Mesendoderm (in vitro differentiated cells): Measurements from ENCODE around the gene ABAT. TPM values are rescaled to one million over a fixed set of nuclear protein-coding genes. Genes with fewer than 3 reads are reported as not detected.

Experiments used
- DNase-seq: peaks from one replicate; pipeline ENCODE4 v3.0.0; 2013
- H2AK5ac ChIP-seq: 2 replicates; pipeline ENCODE4 v1.6.1; 2013; ENCODE audit warnings: low read length, inconsistent platforms
- H2BK120ac ChIP-seq: 2 replicates; pipeline ENCODE4 v1.6.1; 2013; ENCODE audit warnings: low read depth, mild to moderate bottlenecking, low read length, moderate library complexity, mixed read lengths
- H2BK15ac ChIP-seq: replicated peaks from 2 replicates; pipeline ENCODE4 v1.6.1; 2013; ENCODE audit warnings: low read depth, mild to moderate bottlenecking, moderate library complexity
- H2BK5ac ChIP-seq: 2 replicates; pipeline ENCODE4 v1.6.1; 2013; ENCODE audit warnings: low read length, inconsistent platforms
- H3K18ac ChIP-seq: 2 replicates; pipeline ENCODE4 v1.6.1; 2013; ENCODE audit warnings: mild to moderate bottlenecking, low read length, mixed read lengths
- H3K23ac ChIP-seq: one replicate; pipeline ENCODE4 v1.6.1; 2013; ENCODE audit warnings: low read length
- H3K27ac ChIP-seq: 2 replicates; pipeline ENCODE4 v1.5.1; 2013; ENCODE audit warnings: low read depth, mild to moderate bottlenecking, inconsistent platforms, low read length, moderate library complexity
- H3K27me3 ChIP-seq: 2 replicates; pipeline ENCODE4 v1.6.1; 2013; ENCODE audit warnings: low read length, control low read depth, mild to moderate bottlenecking, inconsistent platforms; ENCODE audit not compliant: insufficient read depth, poor library complexity
- H3K36me3 ChIP-seq: 2 replicates; pipeline ENCODE4 v1.6.1; 2013; ENCODE audit warnings: low read length, inconsistent platforms; ENCODE audit not compliant: control insufficient read depth, insufficient read depth
- H3K4ac ChIP-seq: one replicate; pipeline ENCODE4 v1.6.1; 2013; ENCODE audit warnings: low read depth, mild to moderate bottlenecking, low read length, moderate library complexity
- H3K4me1 ChIP-seq: 2 replicates; pipeline ENCODE4 v1.6.1; 2013; ENCODE audit warnings: low read depth, low read length, inconsistent platforms; ENCODE audit not compliant: control insufficient read depth
- H3K4me2 ChIP-seq: 2 replicates; pipeline ENCODE4 v1.6.1; 2013; ENCODE audit warnings: low read length
- H3K4me3 ChIP-seq: 2 replicates; pipeline ENCODE4 v1.5.1; 2013; ENCODE audit warnings: mild to moderate bottlenecking, low read length
- H3K56ac ChIP-seq: one replicate; pipeline ENCODE4 v1.6.1; 2013; ENCODE audit warnings: low read length
- H3K79me1 ChIP-seq: 2 replicates; pipeline ENCODE4 v1.6.1; 2013; ENCODE audit warnings: low read length, inconsistent platforms
- H3K79me2 ChIP-seq: 2 replicates; pipeline ENCODE4 v1.6.1; 2013; ENCODE audit warnings: mild to moderate bottlenecking, low read length; ENCODE audit not compliant: control insufficient read depth, insufficient read depth
- H3K9ac ChIP-seq: 2 replicates; pipeline ENCODE4 v1.6.1; 2013; ENCODE audit warnings: low read length, inconsistent platforms
- H4K5ac ChIP-seq: one replicate; pipeline ENCODE4 v1.6.1; 2013; ENCODE audit warnings: low read length
- H4K8ac ChIP-seq: one replicate; pipeline ENCODE4 v1.6.1; 2013; ENCODE audit warnings: low read depth, mild to moderate bottlenecking, control low read depth, low read length, moderate library complexity
- WGBS: extraction: QIAGEN DNeasy Blood & Tissue Kit; methylation state at CpG from one replicate; pipeline ENCODE4 v1.1.7; 2013; ENCODE audit warnings: low lambda C conversion rate, missing lambda C conversion rate; ENCODE audit not compliant: insufficient coverage; ENCODE audit errors: extremely low coverage; 5-methylcytosine and 5-hydroxymethylcytosine counted together
- polyA plus RNA-seq, 2 experiments: library from polyadenylated mRNA; stranded (reverse); fragments of 200-250 nt; gene quantifications; one replicate each; pipeline ENCODE4 v1.2.3, GENCODE V29; 2013

The ABAT gene
- 2.8 TPM for polyA plus RNA-seq (2013, experiment 1 of 2)
- polyA plus RNA-seq (2013, experiment 2 of 2) = 2.9 TPM

DNA sequence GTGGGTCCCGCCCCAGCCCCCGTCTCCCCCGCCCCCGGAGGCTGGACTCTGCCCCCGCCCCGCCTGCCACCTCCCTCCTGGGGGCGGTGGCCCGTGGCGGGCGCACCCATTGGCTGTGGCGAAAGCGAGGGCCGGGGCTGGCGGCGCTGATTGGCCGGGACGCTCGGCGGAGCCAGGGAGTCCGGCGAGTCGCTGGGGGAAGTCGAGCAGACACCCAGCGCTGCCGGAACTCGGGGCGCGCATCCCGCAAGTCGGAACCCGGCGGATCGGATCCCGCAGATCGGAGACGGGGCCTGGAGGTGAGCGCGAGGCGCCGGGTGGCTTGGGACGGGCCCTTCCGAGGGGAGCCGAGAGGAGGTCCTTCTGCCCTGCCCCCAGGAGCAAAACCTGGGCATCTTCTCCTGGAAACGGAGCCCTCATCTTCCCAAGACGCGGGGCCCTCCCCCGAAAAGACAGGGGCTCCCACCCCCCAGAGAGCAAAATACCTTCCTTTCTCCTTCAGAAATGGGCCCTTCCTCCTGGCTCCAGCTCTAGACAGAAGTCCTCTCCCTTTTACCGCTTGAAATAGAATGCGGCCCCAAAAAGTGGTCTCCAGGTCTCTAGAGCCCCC is at the start of gene ABAT:
TSS of gene ABAT (plus strand) at position 205 of the 610 bp plus-strand sequence. CDS start 61,123 bp downstream, outside the sequence.
- Histone ChIP-seq H2BK5ac (no peak within 1 kb of the TSS), H3K56ac (peak within 1 kb of the TSS; percentile 83), H4K5ac (no peak within 1 kb of the TSS), H3K4me3 (peak within 1 kb of the TSS; percentile 68), H3K4me1 (no peaks in the 10 kb centered on the region), H4K8ac (no peak within 1 kb of the TSS), H3K27me3 (no peaks in the 10 kb centered on the region), H3K27ac (no peak within 1 kb of the TSS), H3K79me1 (no peaks in the 10 kb centered on the region), H2AK5ac (no peak within 1 kb of the TSS), H3K36me3 (no peaks in the 10 kb centered on the region), H3K4me2 (peak within 1 kb of the TSS; percentile 84), H3K79me2 (no peaks in the 10 kb centered on the region), H3K9ac (peak within 1 kb of the TSS; percentile 69), H2BK120ac (no peak within 1 kb of the TSS), H3K23ac (no peak within 1 kb of the TSS), H3K18ac (peak within 1 kb of the TSS; percentile 65), H3K4ac (no peak within 1 kb of the TSS), H2BK15ac (no peak within 1 kb of the TSS)
- no CpG with 5 or more reads among the region's 49 CpGs for WGBS
- DNase-seq = peak; percentile 81

DNA sequence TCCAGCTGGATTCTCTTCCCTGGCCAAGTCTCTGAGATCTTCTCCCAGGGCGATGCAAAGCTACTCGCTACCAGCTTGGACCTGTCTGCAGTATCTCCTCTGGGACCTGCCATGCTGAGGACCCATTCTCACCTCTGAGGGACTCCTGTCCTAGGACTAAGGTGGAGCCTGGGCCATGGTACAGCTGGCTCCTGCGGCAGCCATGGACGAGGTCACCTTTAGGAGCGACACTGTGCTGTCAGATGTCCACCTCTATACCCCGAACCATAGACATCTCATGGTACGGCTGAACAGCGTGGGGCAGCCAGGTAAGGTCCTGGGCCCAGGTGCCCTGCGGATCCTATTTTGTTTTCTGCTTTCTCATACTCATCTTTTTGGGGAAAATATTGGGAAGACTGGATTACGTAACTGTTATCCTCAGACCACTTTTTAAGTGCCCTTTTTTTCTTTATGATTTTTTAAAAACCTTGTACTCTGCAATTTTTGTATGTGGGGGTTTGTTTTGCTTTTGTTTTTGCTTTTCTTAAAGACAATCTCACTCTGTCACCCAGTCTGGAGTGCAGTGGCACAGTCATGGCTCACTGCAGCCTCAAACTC is 48.8 kb upstream of the ABAT start:
- no CpG with 5 or more reads among the region's 10 CpGs for WGBS
- Histone ChIP-seq H4K5ac (no peak overlapping the region), H3K27ac (no peak overlapping the region), H4K8ac (no peak overlapping the region), H3K23ac (no peak overlapping the region), H2BK5ac (no peak overlapping the region), H3K4me3 (no peak overlapping the region), H2BK15ac (no peak overlapping the region), H3K79me1 (peaks cover 15% of the 10 kb centered on the region), H3K18ac (no peak overlapping the region), H3K56ac (no peak overlapping the region), H3K79me2 (peaks cover 24% of the 10 kb centered on the region), H3K9ac (no peak overlapping the region), H3K4me2 (no peak overlapping the region), H3K4me1 (no peaks in the 10 kb centered on the region), H3K36me3 (peaks cover 13% of the 10 kb centered on the region), H2BK120ac (no peak overlapping the region), H3K4ac (no peak overlapping the region), H3K27me3 (no peaks in the 10 kb centered on the region), H2AK5ac (no peak overlapping the region)
- DNase-seq = no peak

DNA sequence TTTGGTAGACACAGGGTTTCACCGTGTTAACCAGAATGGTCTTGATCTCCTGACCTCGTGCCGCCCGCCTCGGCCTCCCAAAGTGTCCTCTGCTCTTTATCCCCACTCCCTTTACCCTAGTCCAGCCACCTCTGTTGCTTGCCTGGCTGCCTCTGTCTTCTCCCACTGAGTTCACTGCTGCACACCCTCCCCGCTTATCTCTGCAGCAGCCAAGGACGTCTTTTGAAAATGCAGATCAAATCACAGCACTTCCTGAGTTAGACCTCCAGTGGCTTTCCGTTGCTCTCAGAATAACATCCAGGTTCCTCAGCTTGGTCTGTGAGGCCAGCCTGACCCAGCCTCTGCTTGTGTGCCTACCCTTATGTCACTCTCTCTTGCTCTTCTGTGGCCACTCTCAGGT is 47.5 kb upstream of the ABAT start:
- no peak overlapping the region for H2BK15ac ChIP-seq
- no peak overlapping the region for H4K5ac ChIP-seq
- peaks cover 13% of the 10 kb centered on the region for H3K79me1 ChIP-seq
- no peak overlapping the region for H3K4me3 ChIP-seq
- no peak overlapping the region for H4K8ac ChIP-seq
- H3K27me3 ChIP-seq = no peaks in the 10 kb centered on the region
- H3K4me1 ChIP-seq = no peaks in the 10 kb centered on the region
- peaks cover 21% of the 10 kb centered on the region for H3K79me2 ChIP-seq
- H3K9ac ChIP-seq = no peak overlapping the region
- H3K4ac ChIP-seq = no peak overlapping the region
- no peak overlapping the region for H3K18ac ChIP-seq
- H3K27ac ChIP-seq = no peak overlapping the region
- no peak for DNase-seq
- WGBS = no CpG with 5 or more reads among the region's 8 CpGs
- H3K56ac ChIP-seq = no peak overlapping the region
- H2AK5ac ChIP-seq = no peak overlapping the region
- no peak overlapping the region for H2BK120ac ChIP-seq
- peaks cover 13% of the 10 kb centered on the region for H3K36me3 ChIP-seq
- no peak overlapping the region for H2BK5ac ChIP-seq
- H3K4me2 ChIP-seq = no peak overlapping the region
- H3K23ac ChIP-seq = no peak overlapping the region

DNA sequence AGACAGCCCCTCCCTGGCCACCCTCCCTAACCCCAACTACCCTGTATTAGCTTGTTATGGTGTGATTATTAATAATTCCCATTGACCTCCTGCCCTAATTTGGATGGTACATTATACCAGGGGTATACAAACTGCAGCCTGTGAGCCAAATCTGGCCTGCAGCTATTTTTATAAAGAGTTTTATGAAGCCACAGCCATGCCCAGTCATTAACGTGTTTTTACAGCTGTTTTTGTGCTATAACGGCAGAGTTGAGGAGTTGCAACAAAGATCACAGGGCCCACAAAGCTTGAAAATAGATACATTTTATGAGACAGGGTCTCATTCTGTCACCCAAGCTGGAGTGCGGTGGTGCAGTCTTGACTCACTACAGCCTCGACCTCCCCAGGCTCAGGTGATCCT is 47.0 kb upstream of the ABAT start:
- peaks cover 12% of the 10 kb centered on the region for H3K79me1 ChIP-seq
- no peak overlapping the region for H3K18ac ChIP-seq
- no peak overlapping the region for H3K4ac ChIP-seq
- WGBS = no CpG with 5 or more reads among the region's 4 CpGs
- no peak overlapping the region for H3K23ac ChIP-seq
- H2BK120ac ChIP-seq = no peak overlapping the region
- no peak overlapping the region for H3K27ac ChIP-seq
- H2AK5ac ChIP-seq = no peak overlapping the region
- no peak overlapping the region for H3K9ac ChIP-seq
- no peak for DNase-seq
- no peak overlapping the region for H3K4me2 ChIP-seq
- no peak overlapping the region for H3K4me3 ChIP-seq
- H3K79me2 ChIP-seq = peaks cover 16% of the 10 kb centered on the region
- H2BK15ac ChIP-seq = no peak overlapping the region
- H3K27me3 ChIP-seq = no peaks in the 10 kb centered on the region
- no peak overlapping the region for H4K8ac ChIP-seq
- no peaks in the 10 kb centered on the region for H3K4me1 ChIP-seq
- H2BK5ac ChIP-seq = no peak overlapping the region
- no peak overlapping the region for H4K5ac ChIP-seq
- H3K56ac ChIP-seq = no peak overlapping the region
- peaks cover 14% of the 10 kb centered on the region for H3K36me3 ChIP-seq

DNA sequence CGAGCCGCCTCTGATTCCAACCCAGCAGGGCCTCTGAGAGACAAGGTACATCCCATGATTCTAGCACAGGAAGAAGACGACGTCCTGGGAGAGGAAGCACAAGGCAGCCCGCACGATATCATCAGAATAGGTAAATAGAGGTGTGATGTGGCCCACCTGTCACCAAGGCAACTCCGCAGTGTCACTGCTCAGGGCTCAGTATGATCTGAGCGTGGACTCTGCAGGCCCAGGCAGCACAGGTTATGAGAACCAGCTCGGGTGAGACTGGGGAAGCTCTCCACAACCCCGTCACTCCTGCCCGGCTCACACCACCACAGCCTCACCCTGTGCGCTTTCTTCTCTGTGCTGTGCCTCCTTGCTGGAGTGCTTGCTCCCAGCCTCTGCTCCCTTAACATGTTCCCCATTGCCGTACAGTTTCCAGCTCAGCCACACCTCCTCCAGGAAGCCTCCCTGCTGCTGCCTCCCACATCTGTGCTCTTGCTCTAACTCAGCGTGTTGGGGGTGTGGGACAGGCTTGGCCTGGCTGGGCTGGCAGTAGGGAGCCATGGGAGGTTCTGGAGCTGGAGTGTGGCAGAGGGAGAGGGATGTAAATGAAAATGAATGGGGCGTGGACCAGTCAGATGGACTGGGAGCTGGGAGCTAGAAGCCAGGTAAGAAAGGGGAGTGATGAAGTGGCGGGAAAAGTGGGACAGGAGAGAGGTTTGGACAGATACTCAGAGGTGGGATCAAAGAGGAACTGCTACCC is 45.3 kb upstream of the ABAT start:
- peaks cover 4% of the 10 kb centered on the region for H3K79me1 ChIP-seq
- H2AK5ac ChIP-seq = no peak overlapping the region
- H3K27me3 ChIP-seq = no peaks in the 10 kb centered on the region
- H3K18ac ChIP-seq = no peak overlapping the region
- H2BK5ac ChIP-seq = no peak overlapping the region
- H3K56ac ChIP-seq = no peak overlapping the region
- no peak overlapping the region for H3K23ac ChIP-seq
- H3K9ac ChIP-seq = no peak overlapping the region
- no peak overlapping the region for H2BK15ac ChIP-seq
- WGBS = no CpG with 5 or more reads among the region's 16 CpGs
- DNase-seq = no peak
- H3K4me3 ChIP-seq = no peak overlapping the region
- H3K79me2 ChIP-seq = no peaks in the 10 kb centered on the region
- no peak overlapping the region for H4K5ac ChIP-seq
- no peak overlapping the region for H3K4ac ChIP-seq
- H2BK120ac ChIP-seq = no peak overlapping the region
- no peak overlapping the region for H3K4me2 ChIP-seq
- H3K4me1 ChIP-seq = no peaks in the 10 kb centered on the region
- H3K27ac ChIP-seq = no peak overlapping the region
- H3K36me3 ChIP-seq = peaks cover 18% of the 10 kb centered on the region
- no peak overlapping the region for H4K8ac ChIP-seq
